Large intestine (tissue), 3 donors: ENCODE results near the gene CEACAM1. TPM values are rescaled to one million over a fixed set of nuclear protein-coding genes. Genes with fewer than 3 reads are reported as not detected.
A peak's percentile ranks its signal among the peaks of the same experiment; 100 is the strongest.
"Not testable (repeated sequence)": the region's sequence is repeated elsewhere in the genome, so short reads cannot be mapped to it uniquely, and the experiment has no call there.

Source experiments
- DNase-seq, 2 donors: peaks; one replicate each; pipeline versions ENCODE4 v3.0.0 to v3.0.0-alpha.2; 2013
- H3K27ac ChIP-seq: one replicate; pipeline ENCODE4 v1.5.1; 2013; ENCODE audit warnings: low read length
- H3K27me3 ChIP-seq: 2 replicates; pipeline ENCODE4 v1.6.1; 2013; ENCODE audit warnings: low read length; ENCODE audit not compliant: control insufficient read depth, insufficient read depth
- H3K36me3 ChIP-seq: 2 replicates; pipeline ENCODE4 v1.6.1; 2013; ENCODE audit warnings: low read length; ENCODE audit not compliant: control insufficient read depth, insufficient read depth
- H3K4me1 ChIP-seq: one replicate; pipeline ENCODE4 v1.6.1; 2013; ENCODE audit warnings: low read length; ENCODE audit not compliant: control insufficient read depth, insufficient read depth
- H3K4me3 ChIP-seq: one replicate; pipeline ENCODE4 v1.5.1; 2013; ENCODE audit warnings: low read length
- H3K9me3 ChIP-seq: one replicate; pipeline ENCODE4 v1.6.1; 2013; ENCODE audit warnings: mild to moderate bottlenecking, low read depth, low read length, moderate library complexity; ENCODE audit not compliant: control insufficient read depth
- WGBS: methylation state at CpG from one replicate; pipeline ENCODE4 v1.1.5; 2013; ENCODE audit warnings: low lambda C conversion rate; ENCODE audit not compliant: insufficient coverage; 5-methylcytosine and 5-hydroxymethylcytosine counted together
- polyA plus RNA-seq: library from polyadenylated mRNA; unstranded; fragments of 120-200 nt; gene quantifications from one replicate; pipeline ENCODE4 v1.2.1, GENCODE V29; 2013

The CEACAM1 gene
- polyA plus RNA-seq, 1 donor: 82.0 TPM

- no peaks in the 10 kb centered on the region for H3K27me3 ChIP-seq
- no peaks in the 10 kb centered on the region for H3K36me3 ChIP-seq
- H3K4me3 ChIP-seq: no peak overlapping the region
- H3K4me1 ChIP-seq: peaks cover 42% of the 10 kb centered on the region
- no CpG with 5 or more reads among the region's 3 CpGs for WGBS
- no peaks in the 10 kb centered on the region for H3K9me3 ChIP-seq
- H3K27ac ChIP-seq: peak overlapping the region; percentile 58
- peak in 1 of 2 donors; percentile 12 for DNase-seq
Observed at GRCh38 chr19:42495663-42496062, 32.6 kb downstream of the CEACAM1 start.

DNA sequence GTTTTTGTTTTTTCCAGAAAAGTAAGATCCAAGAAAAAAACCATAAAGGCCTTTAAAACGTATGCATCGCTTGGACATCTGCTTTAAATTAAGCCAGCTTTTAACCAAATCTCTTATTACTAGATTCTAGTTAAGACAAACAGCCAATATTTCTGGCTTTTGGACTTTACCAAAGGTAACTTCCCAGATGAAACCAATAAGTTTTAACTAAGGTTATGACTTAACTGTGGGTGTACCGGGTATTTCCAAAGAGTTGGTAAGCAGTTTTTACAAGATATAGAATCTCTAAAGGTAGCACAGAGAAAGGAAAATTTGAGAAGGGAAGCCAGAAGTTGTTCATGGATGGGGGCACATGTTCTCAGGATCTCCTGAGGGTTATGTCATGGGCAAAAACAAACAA lies 34.0 kb downstream of the CEACAM1 start:
- 38% methylated on average over 1 of the region's 3 CpGs for WGBS
- peak overlapping the region; percentile 58 for H3K27ac ChIP-seq
- H3K9me3 ChIP-seq: no peaks in the 10 kb centered on the region

GRCh38 chr19:42488783-42489521 lies 39.3 kb downstream of the CEACAM1 start:
- Histone ChIP-seq H3K4me3 (no peak overlapping the region), H3K36me3 (no peaks in the 10 kb centered on the region), H3K4me1 (peaks cover 5% of the 10 kb centered on the region), H3K27me3 (no peaks in the 10 kb centered on the region), H3K27ac (no peak overlapping the region), H3K9me3 (no peaks in the 10 kb centered on the region)
- DNase-seq: peak in 1 of 2 donors; percentile 24
- 40% methylated on average over 1 of the region's 6 CpGs for WGBS

More for the DNA sequence above, 34.0 kb downstream of the CEACAM1 start:
- Histone ChIP-seq H3K27me3 (no peaks in the 10 kb centered on the region), H3K36me3 (no peaks in the 10 kb centered on the region), H3K4me1 (peaks cover 40% of the 10 kb centered on the region), H3K4me3 (no peak overlapping the region)
- DNase-seq: peak; percentile 19 to 53

- Histone ChIP-seq H3K27ac (no peak overlapping the region), H3K4me3 (no peak overlapping the region), H3K4me1 (peaks cover 2% of the 10 kb centered on the region), H3K36me3 (no peaks in the 10 kb centered on the region), H3K27me3 (no peaks in the 10 kb centered on the region), H3K9me3 (no peaks in the 10 kb centered on the region)
- 67% methylated on average over 1 of the region's 3 CpGs for WGBS
- no peak for DNase-seq
Observed at GRCh38 chr19:42487798-42488178, 40.5 kb downstream of the CEACAM1 start.

- H3K4me1 ChIP-seq: peaks cover 2% of the 10 kb centered on the region
- no peak for DNase-seq
- no peaks in the 10 kb centered on the region for H3K9me3 ChIP-seq
- 83% methylated on average over 1 of the region's 3 CpGs for WGBS
- no peaks in the 10 kb centered on the region for H3K36me3 ChIP-seq
- H3K27me3 ChIP-seq: no peaks in the 10 kb centered on the region
- no peak overlapping the region for H3K4me3 ChIP-seq
- no peak overlapping the region for H3K27ac ChIP-seq
Observed at GRCh38 chr19:42487032-42487797, 41.1 kb downstream of the CEACAM1 start.

DNA sequence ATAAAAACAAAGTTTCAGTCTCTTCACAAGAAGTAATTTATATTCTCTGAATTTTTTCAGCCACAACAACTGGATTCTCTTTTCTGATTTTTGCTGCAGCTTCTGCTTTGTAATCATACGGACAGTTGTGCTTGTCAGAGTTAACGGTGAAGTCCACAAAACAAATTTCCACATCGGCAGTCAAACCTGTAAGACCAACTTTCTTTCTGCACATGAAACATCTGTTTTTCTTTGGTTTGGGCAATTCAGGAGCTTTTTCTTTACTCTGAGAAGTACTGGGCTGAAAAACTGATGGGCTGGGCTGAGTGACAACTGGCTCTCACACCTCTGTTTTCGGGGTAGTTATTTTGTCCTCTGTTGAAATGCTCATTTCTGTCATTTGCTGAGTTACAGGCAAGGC lies 43.2 kb downstream of the CEACAM1 start:
- not testable (repeated sequence) for DNase-seq, H3K4me1 ChIP-seq, H3K27me3 ChIP-seq, H3K9me3 ChIP-seq, H3K36me3 ChIP-seq, H3K4me3 ChIP-seq, H3K27ac ChIP-seq
- WGBS: no CpG with 5 or more reads among the region's 4 CpGs

DNA sequence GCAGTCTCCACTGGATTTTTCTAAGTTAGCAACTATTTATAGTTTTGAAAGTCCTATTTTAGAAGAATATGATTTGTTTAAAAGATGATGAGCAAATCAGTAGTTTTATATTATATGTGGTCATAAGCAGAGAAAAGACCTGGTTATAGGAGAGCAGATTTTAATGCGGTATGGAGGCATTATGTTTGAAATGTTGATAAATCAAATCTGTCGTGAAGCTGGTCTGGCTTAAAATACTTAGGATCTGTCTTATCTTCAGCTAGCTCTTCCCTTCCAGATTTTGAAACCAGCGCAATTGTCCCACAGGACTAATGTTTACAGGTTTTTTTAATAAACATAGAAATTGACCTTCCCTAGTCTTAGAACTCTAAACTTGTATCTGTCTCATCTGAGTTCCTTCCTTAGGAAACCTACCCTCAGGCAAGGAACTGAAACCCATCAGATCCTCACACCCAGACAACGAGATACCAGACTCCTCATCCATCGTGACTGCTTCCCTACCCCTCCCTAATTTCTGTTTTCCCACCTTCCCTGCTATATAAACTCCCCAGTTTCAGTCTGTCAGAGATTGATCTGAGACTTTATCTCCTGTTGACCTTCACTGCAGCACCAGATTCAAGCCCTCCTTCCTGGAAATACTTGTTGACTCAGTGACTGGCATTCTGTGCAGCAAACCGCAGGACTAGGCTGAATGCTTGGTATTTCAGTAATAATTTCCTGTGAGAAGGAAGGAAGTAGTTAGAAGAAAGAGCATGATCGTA lies 47.8 kb downstream of the CEACAM1 start:
- Histone ChIP-seq H3K27ac (peak overlapping the region; percentile 16), H3K27me3 (no peaks in the 10 kb centered on the region), H3K9me3 (no peaks in the 10 kb centered on the region), H3K4me1 (no peaks in the 10 kb centered on the region), H3K36me3 (no peaks in the 10 kb centered on the region), H3K4me3 (no peak overlapping the region)
- DNase-seq: peak; percentile 35 to 63
- 5% methylated on average over 3 of the region's 7 CpGs for WGBS

DNA sequence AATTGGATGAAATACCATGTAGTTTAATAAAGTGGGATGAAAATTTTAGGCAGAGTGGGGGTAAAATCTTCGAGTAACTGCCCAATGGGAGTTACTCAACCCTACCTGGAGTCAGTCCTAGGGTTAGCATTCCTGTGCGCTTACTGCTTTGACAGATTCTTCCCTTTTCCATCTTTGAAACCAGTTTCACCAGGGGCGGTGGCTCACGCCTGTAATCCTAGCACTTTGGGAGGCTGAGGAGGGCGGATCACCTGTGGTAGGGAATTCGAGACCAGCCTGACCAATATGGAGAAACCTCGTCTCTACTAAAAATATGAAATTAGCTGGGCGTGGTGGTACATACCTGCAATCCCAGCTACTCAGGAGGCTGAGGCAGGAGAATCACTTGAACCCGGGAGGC lies 48.5 kb downstream of the CEACAM1 start:
- no peak overlapping the region for H3K27ac ChIP-seq

DNA sequence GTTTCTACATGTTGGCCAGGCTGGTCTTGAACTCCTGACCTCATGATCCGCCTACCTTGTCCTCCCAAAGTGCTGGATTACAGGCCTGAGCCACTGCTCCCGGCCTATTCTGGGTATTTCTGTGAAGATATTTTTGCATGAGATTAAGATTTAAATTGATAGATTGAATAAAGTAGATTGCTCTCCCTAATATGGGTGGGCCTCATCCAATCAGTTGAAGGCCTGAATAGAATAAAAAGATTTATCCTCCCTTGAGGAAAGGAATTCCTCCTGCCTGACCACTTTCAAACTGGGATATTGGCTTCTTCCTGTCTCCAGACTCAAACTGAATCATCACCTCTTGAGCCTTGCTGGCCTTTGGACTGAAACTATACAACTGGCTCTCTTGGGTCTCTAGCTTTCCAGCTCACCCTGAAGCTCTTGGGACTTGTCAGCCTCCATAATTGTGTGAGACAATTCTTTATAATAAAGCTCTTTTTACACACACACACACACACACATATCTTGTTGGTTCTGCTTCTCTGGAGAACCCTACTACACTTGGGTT lies 49.4 kb downstream of the CEACAM1 start:
- peak; percentile 37 to 71 for DNase-seq
- H3K27ac ChIP-seq: peak overlapping the region; percentile 7
- no CpG with 5 or more reads among the region's 2 CpGs for WGBS

More for the DNA sequence above, 48.5 kb downstream of the CEACAM1 start:
- Histone ChIP-seq H3K27me3 (no peaks in the 10 kb centered on the region), H3K4me3 (no peak overlapping the region), H3K4me1 (no peaks in the 10 kb centered on the region), H3K9me3 (no peaks in the 10 kb centered on the region), H3K36me3 (no peaks in the 10 kb centered on the region)
- no peak for DNase-seq
- no CpG with 5 or more reads among the region's 9 CpGs for WGBS

DNA sequence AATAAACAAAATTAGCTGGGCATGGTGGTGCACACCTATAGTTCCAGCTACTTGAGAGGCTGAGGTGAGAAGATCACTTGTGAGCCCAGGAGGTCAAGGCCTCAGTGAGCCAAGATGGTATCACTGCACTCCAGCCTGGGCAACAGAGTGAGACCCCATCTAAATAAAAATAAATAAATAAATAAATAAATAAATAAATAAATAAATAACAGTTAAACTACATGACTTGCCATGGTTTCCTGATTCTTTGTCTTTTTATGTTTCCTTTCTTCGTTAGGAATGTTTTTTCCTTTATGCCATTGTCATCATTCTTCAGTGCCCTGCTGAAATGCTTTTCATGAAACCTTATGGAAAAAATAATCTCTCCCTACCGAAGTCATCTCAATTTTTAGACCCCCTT lies 50.3 kb downstream of the CEACAM1 start:
- Histone ChIP-seq H3K27ac (no peak overlapping the region), H3K27me3 (no peaks in the 10 kb centered on the region), H3K9me3 (no peaks in the 10 kb centered on the region), H3K4me1 (no peaks in the 10 kb centered on the region), H3K4me3 (no peak overlapping the region), H3K36me3 (no peaks in the 10 kb centered on the region)
- DNase-seq: no peak
- WGBS: no CpG with 5 or more reads among the region's 2 CpGs

More for the DNA sequence above, 49.4 kb downstream of the CEACAM1 start:
- no peaks in the 10 kb centered on the region for H3K4me1 ChIP-seq
- H3K4me3 ChIP-seq: no peak overlapping the region
- H3K27me3 ChIP-seq: no peaks in the 10 kb centered on the region
- H3K36me3 ChIP-seq: no peaks in the 10 kb centered on the region
- H3K9me3 ChIP-seq: no peaks in the 10 kb centered on the region
